ENCODE data around the gene TOR4A.
A peak's percentile ranks its signal among the peaks of the same experiment; 100 is the strongest.

Gene TOR4A

DNA sequence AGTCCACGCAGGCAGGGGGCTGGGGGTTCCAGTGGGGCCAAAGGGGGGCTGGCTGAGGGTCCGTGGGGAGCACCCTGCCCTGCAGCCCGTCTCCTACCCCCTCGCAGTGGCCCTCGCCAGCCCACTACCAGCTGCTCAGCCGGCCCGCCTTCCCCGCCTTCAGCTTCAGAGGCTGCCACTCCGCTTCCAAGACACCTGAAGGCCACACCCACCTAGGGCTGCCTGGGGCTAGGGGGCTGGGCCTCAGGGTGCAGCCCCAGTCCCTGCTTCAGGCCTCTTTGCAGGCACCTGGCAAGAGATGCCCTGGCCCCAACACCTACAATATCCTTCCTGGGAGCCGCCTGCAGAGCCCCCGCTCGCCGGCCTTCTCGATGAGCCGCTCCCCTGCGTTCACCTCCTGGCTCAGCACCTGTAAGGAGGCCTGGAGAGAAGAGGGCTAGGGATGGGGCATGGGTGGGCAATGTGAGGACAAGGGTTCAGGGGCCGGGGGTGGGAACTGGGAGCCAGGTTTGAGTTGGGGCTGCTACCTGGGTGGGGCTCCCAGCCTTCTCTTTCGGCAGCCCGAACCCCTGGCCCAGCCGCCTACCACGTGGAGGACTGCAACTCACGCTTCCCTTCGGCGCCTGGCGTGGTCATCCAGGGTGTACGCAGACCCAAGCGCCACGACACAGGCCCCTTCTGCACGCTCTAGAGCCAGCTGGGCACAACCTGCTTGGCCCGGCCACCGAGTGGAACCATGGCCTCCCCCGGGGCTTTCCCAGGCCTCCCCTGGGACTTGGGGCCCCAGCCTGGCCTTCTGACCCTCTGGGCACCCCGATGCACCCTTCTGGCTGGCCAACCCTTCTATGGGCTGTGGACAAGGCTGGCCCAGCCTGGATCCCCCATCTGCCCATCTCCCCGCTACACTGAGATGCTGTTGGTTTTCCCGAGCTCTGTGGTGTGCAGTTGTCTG is 24.7 kb upstream of the TOR4A start:
- DNase-seq (ENCODE audit: low spot score): no peak

DNA sequence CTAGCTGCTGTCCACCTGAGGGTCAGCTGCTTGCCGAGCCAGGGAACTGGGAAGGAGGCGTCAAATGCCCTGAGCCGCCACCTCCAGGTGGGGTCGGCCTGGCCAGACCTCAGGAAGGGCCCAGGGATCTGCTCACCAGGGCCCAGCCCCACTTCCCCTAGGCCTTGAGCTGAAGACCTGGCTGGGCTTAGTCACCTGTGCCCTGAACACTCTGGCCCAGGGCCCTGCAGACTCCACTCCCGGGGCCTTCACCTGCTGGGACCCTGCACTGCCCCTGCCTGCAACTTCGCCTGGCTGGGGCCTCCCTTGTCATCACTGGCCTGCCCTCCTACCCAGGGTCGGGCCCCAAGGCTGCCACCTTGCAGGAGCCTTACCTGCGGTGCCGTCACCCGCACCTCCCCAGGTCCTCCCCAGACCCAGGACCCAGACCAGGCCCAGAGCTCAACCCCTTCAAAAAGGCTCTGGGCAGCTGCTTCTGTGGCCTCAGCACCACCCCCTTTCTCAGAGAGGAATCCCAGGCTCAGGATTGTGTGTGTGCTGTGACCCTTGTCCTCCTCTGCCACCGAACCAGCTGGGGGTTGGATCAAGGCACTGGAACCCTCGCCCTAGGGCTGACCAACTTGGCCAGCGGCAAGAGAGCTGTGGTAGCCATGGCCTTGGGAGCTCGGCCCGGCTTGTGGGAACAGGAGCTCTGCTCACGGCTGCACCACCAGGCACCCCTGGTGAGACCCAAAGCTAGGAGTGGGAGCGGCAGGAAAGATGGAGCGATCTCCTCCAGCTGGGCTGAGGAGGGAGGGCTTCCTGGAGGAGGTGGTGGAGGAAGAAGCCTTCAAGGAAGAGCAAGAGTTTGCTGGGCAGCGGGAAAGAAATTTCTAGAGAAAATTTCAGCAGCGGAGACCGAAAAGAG is 23.6 kb upstream of the TOR4A start:
- no peak for DNase-seq (ENCODE audit: low spot score)

DNA sequence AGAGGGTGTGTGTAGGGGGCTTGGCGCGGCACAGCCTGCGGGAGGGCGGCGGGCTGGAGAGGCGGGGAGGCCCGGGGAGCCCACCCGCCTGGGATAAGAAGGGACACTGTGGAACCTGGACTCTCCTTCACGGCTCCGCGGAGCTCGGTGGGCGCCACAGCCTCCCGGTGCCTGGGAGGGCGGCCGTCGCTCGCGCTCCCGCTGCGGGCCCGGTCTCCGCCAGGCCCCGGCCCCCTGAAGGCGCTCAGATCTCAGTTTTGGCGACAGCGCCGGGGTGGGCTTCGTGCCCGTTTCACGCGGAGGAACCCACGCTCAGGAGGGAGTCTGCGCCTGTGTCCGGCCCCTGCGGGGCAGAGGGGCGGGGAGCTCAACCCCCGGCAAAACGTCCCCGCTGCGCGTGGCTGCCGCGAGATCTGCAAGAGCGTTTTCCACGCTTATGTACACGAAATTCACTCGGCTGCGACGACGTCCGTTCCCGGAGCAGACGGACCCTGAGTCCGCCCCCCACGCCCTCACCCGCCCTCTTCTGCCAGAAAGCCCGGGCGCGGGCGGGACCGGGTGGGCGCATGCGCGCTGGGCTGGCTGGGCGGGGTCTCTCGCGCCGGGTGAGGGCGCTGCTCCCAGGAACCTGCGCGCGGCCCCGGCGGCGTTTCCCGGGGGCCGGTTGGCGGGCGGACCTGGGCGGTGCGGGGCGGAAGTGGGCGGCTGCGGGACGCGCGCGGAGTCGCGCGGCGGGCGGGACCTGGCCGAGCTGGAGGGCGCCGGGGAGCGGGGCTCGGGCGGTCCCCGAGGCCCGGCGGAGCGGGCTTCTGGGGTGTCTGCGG is 22.7 kb upstream of the TOR4A start, which contains the start of gene NELFB:
Gene NELFB, plus strand, starts transcription at position 704 of the 824 bp plus-strand sequence.
- peak; percentile 92 for DNase-seq (ENCODE audit: low spot score)

DNA sequence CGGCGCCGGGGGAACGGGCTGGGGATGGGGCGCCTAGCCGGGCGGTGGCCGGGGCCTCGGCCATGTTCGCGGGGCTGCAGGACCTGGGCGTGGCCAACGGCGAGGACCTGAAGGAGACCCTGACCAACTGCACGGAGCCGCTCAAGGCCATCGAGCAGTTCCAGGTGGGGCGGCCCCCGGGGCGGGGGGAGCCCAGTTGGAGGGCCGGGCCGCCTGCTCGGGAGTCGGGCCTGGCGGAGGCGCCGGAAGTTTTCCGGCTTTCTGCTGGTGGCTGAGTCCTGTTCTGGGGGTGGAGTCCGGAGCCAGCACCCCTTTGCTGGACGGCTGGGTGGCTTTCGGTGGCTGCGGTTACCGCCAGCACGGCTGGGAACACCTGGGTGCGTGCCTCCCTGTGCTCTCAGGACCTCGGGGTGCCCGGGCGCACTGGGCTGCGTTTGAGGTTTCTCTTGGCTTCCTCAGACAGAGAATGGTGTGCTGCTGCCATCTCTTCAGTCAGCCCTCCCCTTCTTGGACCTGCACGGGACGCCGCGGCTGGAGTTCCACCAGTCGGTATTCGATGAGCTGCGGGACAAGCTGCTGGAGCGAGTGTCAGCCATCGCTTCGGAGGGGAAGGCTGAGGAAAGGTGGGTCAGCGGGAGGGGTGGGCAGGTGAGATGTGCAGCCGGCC is 21.9 kb upstream of the TOR4A start:
- DNase-seq (ENCODE audit: low spot score): peak; percentile 76

DNA sequence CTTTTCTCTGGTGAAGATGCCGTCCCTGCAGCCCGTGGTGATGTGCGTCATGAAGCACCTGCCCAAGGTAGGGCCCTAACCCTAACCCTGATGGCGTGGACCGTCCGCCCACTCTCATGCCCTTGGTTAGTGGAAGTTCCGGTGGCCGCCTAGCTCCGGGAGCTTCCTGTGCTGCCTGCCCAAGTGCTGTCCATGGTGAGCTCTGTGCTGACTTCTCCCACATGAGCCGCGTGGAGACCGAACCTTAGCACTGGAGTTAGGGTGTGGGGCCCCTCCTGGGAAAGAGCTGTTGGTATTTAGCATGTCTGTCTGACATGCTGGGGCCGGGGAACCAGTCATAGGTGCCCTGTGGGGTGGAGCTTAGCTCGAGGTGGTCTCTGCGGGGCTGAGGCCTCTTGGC is 21.2 kb upstream of the TOR4A start:
- DNase-seq (ENCODE audit: low spot score): no peak

DNA sequence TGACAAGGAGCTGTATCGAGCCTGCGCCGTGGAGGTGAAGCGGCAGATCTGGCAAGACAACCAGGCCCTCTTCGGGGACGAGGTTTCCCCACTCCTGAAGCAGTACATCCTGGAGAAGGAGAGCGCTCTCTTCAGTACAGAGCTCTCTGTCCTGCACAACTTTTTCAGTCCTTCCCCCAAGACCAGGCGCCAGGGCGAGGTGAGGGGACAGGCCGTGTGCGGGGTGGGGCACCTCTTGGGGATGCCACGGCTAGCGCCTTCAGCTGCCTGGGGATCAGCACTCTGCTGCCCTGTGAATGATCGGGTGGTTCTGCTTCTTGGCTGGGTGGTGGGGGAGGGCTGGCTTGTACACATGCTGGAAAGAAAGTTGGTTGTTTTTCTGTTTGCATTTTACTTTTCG is 20.7 kb upstream of the TOR4A start:
- DNase-seq (ENCODE audit: low spot score): no peak

DNA sequence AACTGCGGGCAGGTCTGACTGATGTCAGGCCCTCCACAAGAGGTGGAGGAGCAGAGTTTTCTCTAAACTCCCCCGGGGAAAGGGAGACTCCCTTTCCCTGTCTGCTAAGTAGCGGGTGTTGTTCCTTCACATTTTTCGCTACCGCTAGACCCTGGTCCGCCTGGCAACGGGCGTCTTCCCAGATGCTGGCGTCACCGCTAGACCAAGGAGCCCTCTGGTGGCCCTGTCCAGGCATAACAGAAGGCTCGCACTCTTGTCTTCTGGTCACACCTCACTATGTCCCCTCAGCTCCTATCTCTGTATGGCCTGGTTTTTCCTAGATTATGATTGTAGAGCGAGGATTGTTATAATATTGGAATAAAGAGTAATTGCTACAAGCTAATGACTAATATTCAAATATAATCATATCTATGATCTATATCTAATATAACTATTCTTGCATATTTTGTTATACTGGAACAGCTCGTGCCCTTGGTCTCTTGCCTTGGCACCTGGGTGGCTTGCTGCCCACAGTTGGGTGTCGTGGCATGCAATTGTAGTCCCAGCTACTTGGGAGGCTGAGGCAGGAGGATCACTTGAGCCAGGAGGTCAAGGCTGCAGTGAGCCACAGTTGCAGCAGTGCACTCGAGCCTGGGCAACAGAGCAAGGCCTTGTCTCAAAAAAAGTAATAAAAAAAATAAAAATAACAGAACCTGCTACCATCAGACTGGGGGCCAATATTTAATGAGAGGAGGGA is 15.2 kb upstream of the TOR4A start:
- peak; percentile 67 for DNase-seq (ENCODE audit: low spot score)

DNA sequence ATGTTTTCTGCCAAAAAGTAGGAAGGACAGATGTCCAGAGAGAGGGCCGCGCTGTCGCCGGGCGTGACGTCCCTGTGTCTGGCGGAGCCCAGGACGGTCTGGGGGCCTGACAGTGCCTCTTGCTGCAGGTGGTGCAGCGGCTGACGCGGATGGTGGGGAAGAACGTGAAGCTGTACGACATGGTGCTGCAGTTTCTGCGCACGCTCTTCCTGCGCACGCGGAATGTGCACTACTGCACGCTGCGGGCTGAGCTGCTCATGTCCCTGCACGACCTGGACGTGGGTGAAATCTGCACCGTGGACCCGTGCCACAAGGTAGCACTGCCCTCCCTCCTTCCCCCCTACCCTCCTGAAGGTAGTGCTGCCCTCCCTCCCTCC is 14.6 kb upstream of the TOR4A start:
- no peak for DNase-seq (ENCODE audit: low spot score)

DNA sequence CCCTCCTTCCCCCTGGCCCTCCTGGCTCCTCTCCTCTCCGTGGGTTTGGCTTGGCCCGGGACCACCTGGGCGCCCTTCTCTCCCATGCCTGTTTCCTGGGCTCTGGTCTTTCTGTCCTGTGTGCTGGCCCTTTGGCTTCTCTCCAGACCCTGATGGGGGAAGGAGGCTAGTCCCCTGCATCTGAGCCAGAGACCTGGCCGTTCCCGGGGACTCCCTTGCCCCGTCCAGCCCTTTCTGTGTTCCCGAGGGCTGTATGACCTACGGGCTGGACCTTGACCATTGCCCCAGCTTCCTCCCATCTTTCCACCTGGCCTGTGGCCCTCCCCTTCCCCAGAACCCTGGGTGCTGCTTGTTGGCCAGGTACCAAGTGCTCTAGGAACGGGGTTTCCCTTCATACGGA is 14.0 kb upstream of the TOR4A start:
- no peak for DNase-seq (ENCODE audit: low spot score)

DNA sequence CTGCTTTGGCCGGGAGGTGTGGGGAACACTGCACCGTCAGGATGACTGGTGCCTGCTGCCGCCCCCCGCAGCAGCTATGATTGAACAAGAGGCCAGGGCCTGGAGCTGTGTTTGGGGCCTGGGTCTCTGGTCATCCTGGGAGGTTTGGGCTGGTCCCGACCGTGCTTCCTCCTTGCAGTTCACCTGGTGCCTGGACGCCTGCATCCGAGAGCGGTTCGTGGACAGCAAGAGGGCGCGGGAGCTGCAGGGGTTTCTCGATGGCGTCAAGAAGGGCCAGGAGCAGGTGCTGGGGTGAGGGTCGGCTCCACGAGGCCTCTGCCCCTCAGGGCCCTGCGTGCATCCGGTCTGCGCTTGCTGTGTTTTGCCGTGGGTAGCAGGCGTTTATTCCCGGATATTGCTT is 13.5 kb upstream of the TOR4A start:
- no peak for DNase-seq (ENCODE audit: low spot score)

DNA sequence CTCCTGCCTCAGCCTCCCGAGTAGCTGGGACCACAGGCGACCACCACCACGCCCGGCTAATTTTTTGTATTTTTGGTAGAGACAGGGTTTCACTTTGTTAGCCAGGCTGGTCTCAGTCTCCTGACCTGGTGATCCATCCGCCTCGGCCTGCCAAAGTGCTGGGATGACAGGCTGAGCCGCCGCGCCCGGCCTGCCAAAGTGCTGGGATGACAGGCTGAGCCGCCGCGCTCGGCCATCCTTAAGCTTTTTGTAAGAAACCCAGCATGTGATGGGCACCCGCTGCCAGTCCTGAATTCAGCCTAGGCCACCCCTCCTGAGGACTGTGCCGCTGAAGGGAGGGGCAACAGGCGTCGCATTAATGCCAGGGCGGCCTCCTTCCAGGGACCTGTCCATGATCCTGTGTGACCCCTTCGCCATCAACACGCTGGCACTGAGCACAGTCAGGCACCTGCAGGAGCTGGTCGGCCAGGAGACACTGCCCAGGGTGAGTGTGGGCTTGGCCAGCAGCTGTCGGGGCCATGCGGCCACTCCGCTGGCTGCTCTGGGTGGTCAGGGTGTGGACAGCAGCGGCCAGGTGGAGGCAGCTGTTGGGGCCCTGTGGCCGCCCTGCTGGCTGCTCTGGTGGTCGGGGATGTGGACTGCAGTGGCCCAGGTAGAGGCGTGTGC is 11.9 kb upstream of the TOR4A start:
- no peak for DNase-seq (ENCODE audit: low spot score)

DNA sequence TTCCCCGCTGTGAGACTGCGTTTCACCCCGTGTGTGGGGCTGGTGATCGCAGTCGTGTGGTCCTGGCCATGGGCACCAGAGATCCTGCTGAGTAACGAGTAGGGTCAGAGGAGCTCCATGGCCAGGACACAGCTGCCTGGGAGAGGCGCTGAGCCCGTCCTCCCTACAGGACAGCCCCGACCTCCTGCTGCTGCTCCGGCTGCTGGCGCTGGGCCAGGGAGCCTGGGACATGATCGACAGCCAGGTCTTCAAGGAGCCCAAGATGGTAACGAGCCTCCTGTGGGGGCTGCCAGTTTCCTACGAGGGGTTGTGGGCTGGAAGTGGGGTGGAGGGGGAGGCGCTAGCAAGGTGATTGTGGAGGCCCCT is 11.4 kb upstream of the TOR4A start:
- no peak for DNase-seq (ENCODE audit: low spot score)

DNA sequence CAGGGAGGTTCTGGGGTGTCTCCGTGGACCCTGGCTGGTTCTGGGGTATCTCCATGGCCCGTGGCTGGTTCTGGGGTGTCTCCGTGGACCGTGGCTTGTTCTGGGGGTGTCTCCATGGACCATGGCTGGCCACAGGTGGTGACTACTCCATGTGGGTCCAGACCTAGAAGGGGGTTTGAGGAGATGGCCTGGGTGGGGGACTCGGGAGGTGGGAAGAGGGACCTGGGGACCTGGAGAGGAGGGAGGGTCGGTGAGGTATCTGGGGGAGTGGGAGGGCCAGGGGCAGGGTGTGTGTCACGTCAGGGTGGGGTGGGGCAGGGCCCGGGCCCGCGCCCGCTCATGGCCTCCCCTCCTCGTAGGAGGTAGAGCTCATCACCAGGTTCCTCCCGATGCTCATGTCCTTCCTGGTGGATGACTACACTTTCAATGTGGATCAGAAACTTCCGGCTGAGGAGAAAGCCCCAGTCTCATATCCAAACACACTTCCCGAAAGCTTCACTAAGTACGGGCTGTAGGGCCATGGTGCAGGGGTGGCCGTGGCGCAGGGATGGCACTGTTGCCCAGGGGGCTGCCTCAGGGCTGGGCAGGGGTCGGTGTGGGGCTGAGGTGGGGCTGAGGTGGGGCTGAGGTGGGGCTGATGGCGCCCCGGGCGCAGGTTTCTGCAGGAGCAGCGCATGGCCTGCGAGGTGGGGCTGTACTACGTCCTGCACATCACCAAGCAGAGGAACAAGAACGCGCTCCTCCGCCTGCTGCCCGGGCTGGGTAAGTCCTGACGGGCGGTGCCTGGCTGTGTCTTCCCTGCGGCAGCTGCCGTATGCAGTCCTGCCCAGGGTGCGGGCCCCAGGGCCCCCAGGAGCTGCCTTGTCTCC is 10.7 kb upstream of the TOR4A start:
- no peak for DNase-seq (ENCODE audit: low spot score)

DNA sequence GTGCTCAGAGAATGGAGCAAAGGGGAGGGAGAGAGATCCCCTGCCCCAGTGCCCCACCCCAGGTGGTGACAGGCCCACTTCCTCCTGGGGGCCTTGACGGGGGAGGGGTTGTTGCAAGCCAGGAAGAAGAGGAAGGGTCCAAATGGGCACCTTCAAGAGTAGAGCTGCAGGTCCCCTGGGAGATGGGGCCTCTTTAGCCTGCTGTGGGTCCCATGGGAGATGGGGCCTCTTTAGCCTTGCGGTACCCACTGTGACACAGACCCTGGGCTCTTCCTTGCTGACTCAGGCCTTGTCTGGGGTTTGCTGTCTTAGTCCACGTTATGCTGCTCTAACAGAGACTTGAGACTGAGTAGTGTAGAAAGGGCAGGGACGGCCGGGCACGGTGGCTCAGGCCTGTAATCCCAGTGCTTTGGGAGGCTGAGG is 9.6 kb upstream of the TOR4A start:
- DNase-seq (ENCODE audit: low spot score): no peak

DNA sequence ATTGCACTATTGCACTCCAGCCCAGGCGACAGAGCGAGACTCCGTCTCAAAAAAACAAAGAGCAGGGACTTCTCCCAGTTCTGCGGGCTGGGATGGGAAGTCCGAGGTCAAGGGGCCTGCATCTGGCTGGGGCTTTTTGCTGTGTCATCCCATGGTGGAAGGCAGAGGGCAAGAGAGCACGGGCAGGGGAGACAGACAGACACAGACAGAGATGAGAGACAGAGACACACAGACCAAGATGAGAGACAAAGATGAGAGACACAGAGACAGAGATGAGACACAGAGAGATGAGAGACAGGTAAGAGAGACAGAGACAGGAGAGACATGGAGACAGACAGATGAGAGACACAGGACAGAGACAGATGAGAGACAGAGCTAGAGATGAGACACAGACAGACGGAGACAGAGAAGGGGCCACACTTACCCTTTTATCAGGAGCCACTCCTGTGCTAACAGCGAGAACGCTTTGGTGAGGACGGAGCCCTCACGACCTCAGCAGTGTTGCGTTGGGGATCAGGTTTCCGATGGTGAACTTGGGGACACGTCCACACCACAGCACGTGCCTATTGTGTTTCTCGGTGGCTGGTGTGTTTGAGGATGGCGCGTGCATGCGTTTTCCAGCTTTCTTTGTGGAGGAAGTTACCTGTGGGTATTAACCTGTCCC is 8.9 kb upstream of the TOR4A start:
- no peak for DNase-seq (ENCODE audit: low spot score)

DNA sequence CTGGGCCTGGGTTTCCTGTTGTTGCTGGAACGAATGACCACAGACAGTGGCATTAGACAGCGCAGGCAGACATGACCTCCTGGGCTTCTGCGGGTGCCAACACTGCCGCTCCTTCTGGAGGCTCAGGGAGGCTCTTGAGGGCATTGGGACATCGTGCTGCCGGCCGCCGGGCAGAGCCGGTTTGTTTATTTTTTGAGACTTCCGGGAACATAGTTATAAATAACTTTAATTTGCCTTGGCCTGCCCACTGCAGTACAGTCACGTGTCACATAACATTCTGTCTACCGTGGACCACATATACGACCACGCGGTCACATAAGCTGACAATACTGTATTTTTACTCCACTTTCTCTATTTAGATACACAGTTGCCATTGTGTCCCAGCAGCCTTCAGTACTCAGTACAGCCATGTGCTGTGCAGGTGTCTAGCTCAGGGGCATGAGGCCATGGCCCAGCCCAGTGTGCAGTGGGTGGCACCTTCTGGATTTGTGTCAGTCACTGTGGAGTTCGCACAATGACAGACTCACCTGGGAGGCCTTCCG is 8.2 kb upstream of the TOR4A start:
- DNase-seq (ENCODE audit: low spot score): no peak

DNA sequence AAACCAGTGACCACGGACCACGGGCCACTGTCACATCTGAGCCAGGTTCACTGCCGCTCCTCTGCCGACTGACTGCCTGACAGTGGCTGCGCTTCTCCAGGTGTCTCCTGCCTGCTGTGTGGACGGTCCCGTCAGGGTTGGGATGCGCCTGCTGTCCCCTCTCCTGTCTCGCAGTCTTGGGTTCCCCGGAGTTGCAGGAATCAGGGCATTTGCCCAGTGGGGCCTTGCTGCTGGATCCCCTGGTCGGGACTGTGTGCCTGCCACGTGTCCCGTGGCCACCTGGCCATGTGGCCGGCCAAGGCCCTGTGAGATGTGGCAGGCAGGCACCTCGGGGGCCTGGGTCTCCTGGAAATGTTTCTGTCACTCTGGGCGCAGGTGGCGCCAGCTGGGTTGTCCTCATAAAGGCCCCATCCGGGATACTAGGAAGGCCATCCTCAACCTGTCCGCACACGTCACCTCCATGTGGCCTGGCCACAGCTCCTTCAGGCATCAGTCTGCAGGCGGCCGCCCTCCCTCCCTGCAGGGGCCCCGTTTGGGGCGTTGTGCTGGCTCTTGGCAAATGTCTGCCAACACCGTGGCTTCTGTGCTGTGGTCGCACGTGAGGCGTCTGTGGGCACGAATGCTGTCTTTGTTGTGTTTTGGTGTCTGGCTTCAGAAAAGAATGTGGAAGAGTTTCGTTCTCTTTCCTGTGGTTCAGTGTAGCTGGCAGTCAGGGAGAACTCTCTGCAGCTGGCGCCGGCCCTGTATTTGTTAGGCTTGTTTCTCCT is 6.4 kb upstream of the TOR4A start:
- DNase-seq (ENCODE audit: low spot score): no peak

DNA sequence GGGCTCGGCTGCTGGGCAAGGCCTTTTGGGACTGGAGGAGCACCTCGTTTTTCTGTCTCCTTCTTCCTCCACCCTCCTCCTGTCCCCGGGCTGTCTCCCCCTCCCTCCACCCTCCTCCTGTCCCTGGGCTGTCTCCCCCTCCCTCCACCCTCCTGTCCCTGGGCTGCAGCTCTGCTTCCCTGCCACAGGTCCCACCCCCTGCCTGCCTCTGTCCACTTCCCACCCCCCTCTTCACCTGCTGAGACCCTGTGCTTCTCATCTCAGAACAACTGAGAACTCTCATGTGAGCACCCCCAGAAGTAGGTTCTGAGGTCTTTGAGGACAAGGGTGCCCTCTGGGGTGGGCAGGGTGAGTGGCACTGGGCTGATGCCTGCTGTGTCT is 5.8 kb upstream of the TOR4A start:
- DNase-seq (ENCODE audit: low spot score): no peak

Measured in RKO (cell line).